Mucosa of rectum (tissue), 2 donors: Measurements from ENCODE around the gene TMEM141.

Experiments used
- H3K27ac ChIP-seq, 2 donors: one replicate each; pipeline ENCODE4 v1.7.0; 2013; ENCODE audit warnings: inconsistent platforms in 2 of 2, low read depth in 2 of 2, low read length in 2 of 2
- H3K27me3 ChIP-seq, 2 donors: one replicate each; pipeline ENCODE4 v1.7.0; 2013; ENCODE audit warnings: low read length in 2 of 2; ENCODE audit not compliant: control insufficient read depth in 2 of 2, insufficient read depth in 2 of 2
- H3K36me3 ChIP-seq, 2 donors: one replicate each; pipeline ENCODE4 v1.7.0; 2013; ENCODE audit warnings: low read length in 2 of 2; ENCODE audit not compliant: control insufficient read depth in 2 of 2, insufficient read depth in 2 of 2
- H3K4me1 ChIP-seq, 2 donors: one replicate each; pipeline ENCODE4 v1.7.0; 2013; ENCODE audit warnings: low read length in 2 of 2, mild to moderate bottlenecking in 1 of 2; ENCODE audit not compliant: control insufficient read depth in 2 of 2, insufficient read depth in 2 of 2
- H3K4me3 ChIP-seq, 2 donors: one replicate each; pipeline ENCODE4 v1.7.0; 2013; ENCODE audit warnings: low read length in 2 of 2
- H3K9ac ChIP-seq, 2 donors: one replicate each; pipeline ENCODE4 v1.7.0; 2013; ENCODE audit warnings: low read length in 2 of 2, low read depth in 1 of 2, mild to moderate bottlenecking in 1 of 2
- H3K9me3 ChIP-seq, 2 donors: one replicate each; pipeline ENCODE4 v1.7.0; 2013; ENCODE audit warnings: low read length in 2 of 2; ENCODE audit not compliant: control insufficient read depth in 2 of 2
- donor health status: healthy.
- donor health status: Normal muscosa, but diverticular disease.

The TMEM141 gene

GRCh38 chr9:136747161-136748060 lies 43.7 kb upstream of the TMEM141 start:
- Histone ChIP-seq H3K9ac (no peak overlapping the region), H3K4me1 (no peaks in the 10 kb centered on the region), H3K9me3 (peaks cover 0 to 2% of the 10 kb centered on the region in 2 donors), H3K36me3 (no peaks in the 10 kb centered on the region), H3K4me3 (no peak overlapping the region), H3K27me3 (peaks cover 5 to 9% of the 10 kb centered on the region in 2 donors), H3K27ac (no peak overlapping the region)

DNA sequence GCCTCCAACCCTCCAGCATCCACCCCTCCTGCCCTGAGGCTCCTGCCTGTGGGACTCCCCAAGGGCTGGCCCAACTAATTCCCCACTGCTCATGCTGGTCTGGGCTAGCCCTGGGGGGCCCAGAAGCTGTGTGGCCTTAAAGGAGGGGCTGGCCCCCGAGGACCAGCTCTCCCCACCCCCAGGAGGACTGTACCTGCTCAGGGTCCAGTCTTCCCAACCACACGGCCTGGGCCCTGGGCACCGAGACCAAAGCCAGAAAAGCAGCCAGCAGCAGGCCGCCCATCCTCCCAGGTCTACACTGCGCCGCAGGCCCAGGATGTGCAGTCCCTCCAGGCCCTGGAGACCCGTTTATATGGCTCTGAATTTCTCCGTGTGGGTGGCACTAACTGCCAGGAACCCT lies 42.9 kb upstream of the TMEM141 start, which contains the start of gene LCN6:
Gene LCN6, minus strand, starts transcription at position 325 of the 400 bp plus-strand sequence. Its CDS starts 42 bp downstream, at position 283.
- peaks cover 2 to 3% of the 10 kb centered on the region in 2 donors for H3K27me3 ChIP-seq
- H3K27ac ChIP-seq, result no peak within 1 kb of the TSS
- no peaks in the 10 kb centered on the region for H3K4me1 ChIP-seq
- H3K36me3 ChIP-seq, result no peaks in the 10 kb centered on the region
- no peak within 1 kb of the TSS for H3K9ac ChIP-seq
- peaks cover 0 to 2% of the 10 kb centered on the region in 2 donors for H3K9me3 ChIP-seq
- no peak within 1 kb of the TSS for H3K4me3 ChIP-seq

DNA sequence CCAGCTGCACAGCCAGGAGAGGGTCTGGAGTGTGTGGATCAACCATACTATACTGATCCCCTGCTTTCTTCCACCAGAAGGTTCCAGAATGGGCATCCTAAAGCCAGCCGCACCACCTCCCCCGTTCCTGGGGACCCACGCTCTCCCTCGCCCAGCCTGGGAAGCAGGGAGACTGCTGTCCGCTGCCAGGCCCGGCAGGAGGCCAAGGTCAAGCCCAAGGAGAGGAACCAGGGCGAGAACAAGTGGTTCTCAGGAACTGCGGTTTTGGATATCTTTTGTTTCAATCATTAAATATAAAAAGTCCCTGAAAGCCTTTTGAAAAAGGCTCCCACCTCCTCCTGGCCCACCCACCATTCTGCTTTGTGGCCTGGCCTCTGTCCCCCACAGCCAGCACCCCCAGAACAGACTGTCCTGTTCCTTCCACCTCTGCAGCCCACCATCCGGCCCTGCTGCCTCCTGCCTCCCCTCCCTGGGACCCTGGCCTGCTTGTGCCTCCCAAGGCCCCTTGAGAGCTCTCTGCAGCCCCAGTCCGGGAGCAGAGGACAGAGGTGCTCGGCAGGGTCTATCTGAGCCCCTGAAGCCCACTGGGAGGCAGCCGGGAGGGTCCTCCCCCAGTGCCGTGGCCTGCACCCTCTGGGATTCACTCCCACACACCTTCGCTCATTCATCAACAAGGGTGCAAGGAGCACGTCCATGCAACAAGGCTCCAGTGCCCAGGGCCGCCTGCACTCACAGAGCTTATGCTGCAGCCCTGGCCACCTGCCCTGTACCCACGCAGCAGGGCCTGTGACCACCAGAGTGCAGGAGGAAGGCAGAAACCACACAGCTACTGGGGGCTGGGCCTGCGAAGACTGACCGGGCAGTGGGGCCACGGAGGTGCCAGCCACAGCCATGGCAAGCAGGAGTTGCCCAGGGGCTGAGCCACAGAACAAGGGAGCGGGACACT lies 42.2 kb upstream of the TMEM141 start:
- no peak overlapping the region for H3K9ac ChIP-seq
- no peak overlapping the region for H3K27ac ChIP-seq
- peaks cover 0 to 2% of the 10 kb centered on the region in 2 donors for H3K9me3 ChIP-seq
- no peaks in the 10 kb centered on the region for H3K4me1 ChIP-seq
- H3K36me3 ChIP-seq, result no peaks in the 10 kb centered on the region
- peaks cover 0 to 2% of the 10 kb centered on the region in 2 donors for H3K27me3 ChIP-seq
- no peak overlapping the region for H3K4me3 ChIP-seq

GRCh38 chr9:136750526-136750925 lies 40.6 kb upstream of the TMEM141 start:
- Histone ChIP-seq H3K9ac (no peak overlapping the region), H3K9me3 (peaks cover 0 to 2% of the 10 kb centered on the region in 2 donors), H3K36me3 (no peaks in the 10 kb centered on the region), H3K27me3 (no peaks in the 10 kb centered on the region), H3K4me1 (no peaks in the 10 kb centered on the region), H3K4me3 (no peak overlapping the region), H3K27ac (no peak overlapping the region)

GRCh38 chr9:136751244-136751643 lies 39.9 kb upstream of the TMEM141 start:
- no peak overlapping the region for H3K9ac ChIP-seq
- no peaks in the 10 kb centered on the region for H3K27me3 ChIP-seq
- no peak overlapping the region for H3K4me3 ChIP-seq
- H3K9me3 ChIP-seq, result peaks cover 0 to 7% of the 10 kb centered on the region in 2 donors
- no peaks in the 10 kb centered on the region for H3K4me1 ChIP-seq
- H3K27ac ChIP-seq, result no peak overlapping the region
- no peaks in the 10 kb centered on the region for H3K36me3 ChIP-seq

GRCh38 chr9:136751814-136752213 lies 39.3 kb upstream of the TMEM141 start:
- H3K4me1 ChIP-seq, result no peaks in the 10 kb centered on the region
- H3K9ac ChIP-seq, result no peak overlapping the region
- H3K27me3 ChIP-seq, result no peaks in the 10 kb centered on the region
- no peak overlapping the region for H3K27ac ChIP-seq
- no peaks in the 10 kb centered on the region for H3K36me3 ChIP-seq
- H3K4me3 ChIP-seq, result no peak overlapping the region
- H3K9me3 ChIP-seq, result peaks cover 0 to 8% of the 10 kb centered on the region in 2 donors

DNA sequence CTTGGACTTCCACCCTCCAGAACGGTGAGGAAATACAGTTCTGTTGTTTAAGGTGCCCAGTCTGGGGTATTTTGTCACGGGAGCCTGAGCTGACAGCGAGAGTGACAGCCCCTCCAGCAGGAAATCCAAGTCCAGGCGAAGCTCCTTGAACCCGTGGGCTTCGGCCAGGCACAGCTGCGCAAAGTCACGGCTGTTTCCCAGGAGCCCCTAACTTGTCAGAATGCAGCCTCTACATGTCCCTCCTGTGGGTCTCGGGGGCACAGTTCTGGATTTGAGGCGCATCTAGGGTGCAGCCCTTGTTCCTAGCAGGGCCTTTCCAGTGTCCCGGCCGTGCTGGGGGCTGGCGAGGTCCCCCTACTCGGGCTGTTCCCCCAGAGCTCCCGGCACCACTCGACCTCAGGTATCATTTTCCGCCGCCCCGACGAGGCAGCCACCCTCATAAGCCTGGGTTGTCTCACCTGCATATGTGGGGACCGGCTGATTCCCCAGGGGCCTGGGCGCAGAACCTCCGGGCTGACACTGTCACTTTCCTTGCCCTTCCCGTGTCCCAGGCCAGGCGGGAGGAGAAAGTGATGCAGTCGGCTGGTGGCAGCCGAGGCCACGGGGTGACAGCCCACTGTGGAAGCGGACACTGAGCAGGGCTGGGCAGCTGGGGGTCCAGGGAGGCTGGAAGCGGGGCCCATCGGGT lies 37.6 kb upstream of the TMEM141 start:
- Histone ChIP-seq H3K9ac (no peak overlapping the region), H3K27me3 (no peaks in the 10 kb centered on the region), H3K36me3 (no peaks in the 10 kb centered on the region), H3K9me3 (peaks cover 0 to 8% of the 10 kb centered on the region in 2 donors), H3K4me1 (no peaks in the 10 kb centered on the region), H3K27ac (no peak overlapping the region), H3K4me3 (no peak overlapping the region)

DNA sequence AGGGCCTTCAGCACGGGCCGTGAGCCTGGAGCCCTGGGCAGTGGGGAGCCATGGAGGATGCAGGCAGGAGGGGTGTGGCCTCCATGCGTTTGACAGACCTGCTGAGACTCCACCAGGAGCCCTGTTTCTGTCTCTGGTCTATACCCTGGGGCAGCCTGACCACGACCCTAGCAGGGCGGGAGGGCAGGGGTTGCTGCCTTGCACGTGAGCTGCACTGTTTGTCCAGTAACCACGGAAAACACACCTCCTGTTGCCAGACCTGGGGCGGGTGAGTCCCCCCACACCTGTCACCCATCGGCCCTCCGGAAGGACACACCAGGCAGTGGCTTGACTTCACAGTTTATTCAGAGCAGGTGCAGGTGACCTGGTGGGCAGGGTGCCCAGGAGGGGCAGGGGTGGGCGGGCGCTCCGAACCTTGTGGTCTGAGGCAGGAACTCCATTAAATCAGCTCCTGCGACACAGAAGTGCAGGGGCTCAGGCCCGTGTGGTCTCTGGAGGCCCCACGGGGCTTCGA lies 37.0 kb upstream of the TMEM141 start:
- H3K4me3 ChIP-seq, result no peak overlapping the region
- H3K36me3 ChIP-seq, result no peaks in the 10 kb centered on the region
- H3K9me3 ChIP-seq, result peaks cover 0 to 8% of the 10 kb centered on the region in 2 donors
- no peaks in the 10 kb centered on the region for H3K27me3 ChIP-seq
- H3K4me1 ChIP-seq, result no peaks in the 10 kb centered on the region
- H3K27ac ChIP-seq, result no peak overlapping the region
- no peak overlapping the region for H3K9ac ChIP-seq

DNA sequence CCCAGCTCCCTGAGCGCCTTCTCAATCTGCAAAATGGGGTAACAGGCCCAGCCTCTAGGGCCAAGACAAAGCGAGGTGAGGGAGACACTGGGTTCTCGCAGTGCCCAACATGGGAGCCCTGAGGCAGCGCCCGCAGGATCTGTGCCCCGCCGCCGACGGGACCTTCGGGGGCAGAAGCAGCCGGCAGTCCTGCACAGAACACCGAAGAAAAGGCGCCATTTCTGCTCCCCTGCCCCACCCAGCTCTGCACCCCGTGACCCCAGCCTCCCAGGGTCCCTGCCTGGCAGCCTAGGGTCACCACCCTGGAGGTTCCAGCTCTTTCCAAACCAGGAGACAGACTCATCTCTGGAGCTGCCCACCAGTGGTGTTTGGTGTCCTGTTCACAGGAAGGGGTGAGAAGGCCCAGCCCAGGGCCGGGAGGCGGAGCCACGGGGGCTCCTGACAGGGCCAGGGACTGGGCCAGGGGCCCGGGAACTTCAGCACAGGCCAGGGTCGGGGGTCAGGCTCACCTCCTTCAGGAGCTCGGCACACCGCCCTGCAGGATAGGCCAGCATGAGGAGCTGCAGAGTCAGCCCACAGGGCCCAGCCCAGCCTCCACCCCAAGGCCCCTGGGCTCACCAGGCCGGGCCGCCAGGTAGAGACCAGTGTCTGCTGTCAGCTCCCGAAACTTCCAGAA lies 36.4 kb upstream of the TMEM141 start:
- no peaks in the 10 kb centered on the region for H3K4me1 ChIP-seq
- H3K9me3 ChIP-seq, result peaks cover 0 to 8% of the 10 kb centered on the region in 2 donors
- H3K36me3 ChIP-seq, result no peaks in the 10 kb centered on the region
- no peaks in the 10 kb centered on the region for H3K27me3 ChIP-seq
- no peak overlapping the region for H3K9ac ChIP-seq
- H3K27ac ChIP-seq, result no peak overlapping the region
- no peak overlapping the region for H3K4me3 ChIP-seq
